Measurements from ENCODE around the gene PIK3R2. TPM values are rescaled to one million over a fixed set of nuclear protein-coding genes. Genes with fewer than 3 reads are reported as not detected.

PIK3R2 gene
- total and polyA plus RNA-seq, 2 experiments from 2014 or later: 8.5 to 66.6 TPM

DNA sequence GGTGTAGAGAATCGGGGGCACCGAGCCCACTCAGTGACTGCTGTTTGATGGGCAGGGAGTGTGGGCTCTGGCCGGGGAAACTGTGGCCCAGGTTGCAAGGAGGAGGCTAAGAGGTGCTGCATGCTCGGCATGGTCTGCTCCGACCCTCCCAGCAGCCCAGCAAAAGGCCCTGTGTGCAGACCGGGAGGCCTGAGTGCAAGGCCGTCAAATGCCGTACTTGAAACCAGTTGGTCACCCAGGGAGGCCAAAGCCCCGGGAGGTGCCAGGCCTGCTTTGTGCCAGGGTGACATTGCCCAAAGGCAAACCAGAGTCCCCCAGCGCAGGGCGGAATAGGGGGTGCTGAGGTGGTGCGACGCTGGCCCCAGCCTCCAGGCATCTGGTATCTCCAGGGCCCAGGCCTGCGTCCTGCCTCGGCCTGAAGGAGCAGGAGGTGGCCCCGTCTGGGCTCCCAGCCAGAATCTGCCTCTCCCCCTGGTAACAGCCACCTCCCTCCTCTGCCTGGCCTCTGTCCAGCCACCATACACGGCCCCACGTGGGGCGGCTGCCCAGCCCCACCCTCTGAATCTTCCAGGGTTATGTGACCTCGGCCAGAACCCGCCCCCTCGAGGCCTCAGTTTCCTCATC is 4.0 kb downstream of the PIK3R2 start (continued):
- TF ChIP-seq CTCF (conservative IDR thresholded peaks at IDR 0.05; ENCODE audit: low read depth in 2 of 2): no peak
- no peak for TF ChIP-seq EZH2 (IDR thresholded peaks at IDR 0.05; ENCODE audit: low read depth, unreplicated experiment)
- TF ChIP-seq JUNB (IDR thresholded peaks at IDR 0.05; ENCODE audit: unreplicated experiment): no peak

GRCh38 chr19:18157465-18158063 is 4.6 kb downstream of the PIK3R2 start:
- Histone ChIP-seq H3K9me2 (ENCODE audit: insufficient read depth) (no peaks in the 10 kb centered on the region), H3K4me3 (no peak overlapping the region), H3F3A (replicated peaks; ENCODE audit: low read depth) (peaks cover 18% of the 10 kb centered on the region), H3K27me3 (ENCODE audit: insufficient read depth) (no peaks in the 10 kb centered on the region), H3K27ac (ENCODE audit: low read depth) (peak overlapping the region; percentile 65), H2AFZ (no peak overlapping the region), H3K36me3 (ENCODE audit: insufficient read depth) (no peaks in the 10 kb centered on the region), H3K79me2 (replicated peaks; ENCODE audit: insufficient read depth) (peaks cover 7% of the 10 kb centered on the region), H4K20me1 (replicated peaks; ENCODE audit: insufficient read depth) (peaks cover 9% of the 10 kb centered on the region), H3K4me2 (no peak overlapping the region), H3K4me1 (ENCODE audit: insufficient read depth) (peaks cover 10% of the 10 kb centered on the region; the same call in 1 of the 2 replicates)
- peaks cover 13% of the 10 kb centered on the region for H3K36me3 Mint-ChIP-seq (ENCODE audit: low read depth)
- peak; percentile 75 for DNase-seq (ENCODE audit: low spot score)
- no peak overlapping the region for H3K27ac Mint-ChIP-seq
- H3K4me1 Mint-ChIP-seq: peaks cover 19% of the 10 kb centered on the region
- peaks cover 11% of the 10 kb centered on the region for H3K27me3 Mint-ChIP-seq (ENCODE audit: insufficient read depth, low read depth, poor library complexity)
- 0 out of 4 replicates have a peak, but pooled peaks of 1 of the 2 experiments have one; percentile 5 for TF ChIP-seq CTCF (conservative IDR thresholded peaks at IDR 0.05; ENCODE audit: low read depth in 2 of 2)
- no peak for TF ChIP-seq EZH2 (IDR thresholded peaks at IDR 0.05; ENCODE audit: low read depth, unreplicated experiment)
- no peak for TF ChIP-seq STAT1 (IDR thresholded peaks at IDR 0.05; ENCODE audit: unreplicated experiment)
- no peaks in the 10 kb centered on the region for H3K9me3 Mint-ChIP-seq
- ATAC-seq: peak; percentile 29
- H3K4me3 Mint-ChIP-seq: no peak overlapping the region

DNA sequence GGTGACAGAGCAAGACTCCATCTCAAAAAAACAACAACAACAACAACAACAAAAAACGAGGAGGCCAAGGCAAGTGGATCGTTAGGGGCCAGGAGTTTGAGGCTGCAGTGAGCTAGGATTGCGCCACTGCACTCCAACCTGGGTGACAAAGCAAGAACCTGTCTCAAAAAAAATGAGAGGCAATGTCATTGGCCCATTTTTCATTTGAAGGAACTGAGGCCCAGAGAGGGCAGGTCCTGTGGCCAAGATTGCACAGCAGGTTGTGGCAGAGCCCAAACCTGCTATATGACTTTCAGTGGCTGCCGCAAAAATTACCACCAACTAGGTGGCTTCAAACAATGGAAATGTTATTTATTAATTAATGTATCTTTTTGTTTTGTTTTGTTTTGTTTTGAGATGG is 5.5 kb downstream of the PIK3R2 start:
- H3K4me3 Mint-ChIP-seq: no peak overlapping the region
- H3K4me1 ChIP-seq (ENCODE audit: insufficient read depth): peaks cover 10% of the 10 kb centered on the region; the same call in 1 of the 2 replicates
- H3K36me3 Mint-ChIP-seq (ENCODE audit: low read depth): peaks cover 21% of the 10 kb centered on the region
- peaks cover 18% of the 10 kb centered on the region for H3F3A ChIP-seq (replicated peaks; ENCODE audit: low read depth)
- no peak overlapping the region for H3K4me2 ChIP-seq
- H3K27me3 Mint-ChIP-seq (ENCODE audit: insufficient read depth, low read depth, poor library complexity): peaks cover 11% of the 10 kb centered on the region
- H3K4me1 Mint-ChIP-seq: peaks cover 19% of the 10 kb centered on the region
- no peaks in the 10 kb centered on the region for H3K9me2 ChIP-seq (ENCODE audit: insufficient read depth)
- H3K27ac Mint-ChIP-seq: no peak overlapping the region
- peaks cover 9% of the 10 kb centered on the region for H4K20me1 ChIP-seq (replicated peaks; ENCODE audit: insufficient read depth)
- H3K27ac ChIP-seq (ENCODE audit: low read depth): no peak overlapping the region; the same call in 1 of the 2 replicates
- ATAC-seq: no peak
- H3K9me3 Mint-ChIP-seq: no peaks in the 10 kb centered on the region
- no peak overlapping the region for H3K4me3 ChIP-seq
- no peak overlapping the region for H2AFZ ChIP-seq
- H3K79me2 ChIP-seq (replicated peaks; ENCODE audit: insufficient read depth): peaks cover 7% of the 10 kb centered on the region
- DNase-seq (ENCODE audit: low spot score): no peak
- no peaks in the 10 kb centered on the region for H3K27me3 ChIP-seq (ENCODE audit: insufficient read depth)
- H3K36me3 ChIP-seq (ENCODE audit: insufficient read depth): no peaks in the 10 kb centered on the region
- TF ChIP-seq ZNF331 (CRISPR knock-in tag; IDR thresholded peaks at IDR 0.05; ENCODE audit: low read depth) (no peak), ZNF462 (CRISPR knock-in tag; IDR thresholded peaks at IDR 0.05) (no peak), CREB1 (CRISPR knock-in tag; IDR thresholded peaks at IDR 0.05; ENCODE audit: low read depth) (no peak)

Data from GM23338 (cell line).